Endothelial cell (in vitro differentiated cells): Measurements from ENCODE around the gene GLS. TPM values are rescaled to one million over a fixed set of nuclear protein-coding genes. Genes with fewer than 3 reads are reported as not detected.

ENCODE experiments used
- DNase-seq: peaks from one replicate; pipeline ENCODE4 v3.0.0; 2021; ENCODE audit warnings: low spot score
- H3K27ac Mint-ChIP-seq: one replicate; pipeline ENCODE4 v1.8.0; 2021; ENCODE audit warnings: mixed read lengths, inconsistent platforms; ENCODE audit not compliant: unreplicated experiment
- H3K27me3 Mint-ChIP-seq: one replicate; pipeline ENCODE4 v1.8.0; 2021; ENCODE audit warnings: mild to moderate bottlenecking, moderate library complexity, mixed read lengths, inconsistent platforms; ENCODE audit not compliant: unreplicated experiment
- H3K36me3 Mint-ChIP-seq: one replicate; pipeline ENCODE4 v1.8.0; 2021; ENCODE audit warnings: mild to moderate bottlenecking, low read depth, mixed read lengths, inconsistent platforms; ENCODE audit not compliant: unreplicated experiment
- H3K4me1 Mint-ChIP-seq: one replicate; pipeline ENCODE4 v1.8.0; 2021; ENCODE audit warnings: mild to moderate bottlenecking, mixed read lengths, inconsistent platforms; ENCODE audit not compliant: unreplicated experiment
- H3K4me3 Mint-ChIP-seq: one replicate; pipeline ENCODE4 v1.8.0; 2021; ENCODE audit warnings: mild to moderate bottlenecking, mixed read lengths, inconsistent platforms; ENCODE audit not compliant: unreplicated experiment
- H3K9me3 Mint-ChIP-seq: one replicate; pipeline ENCODE4 v1.8.0; 2021; ENCODE audit warnings: mixed read lengths, inconsistent platforms; ENCODE audit not compliant: unreplicated experiment
- CTCF ChIP-seq: fragments of 200-600 bp; sonication (generic); IDR thresholded peaks from one replicate; pipeline ENCODE4 v1.5.0; 2021; ENCODE audit warnings: antibody characterized with exemption; ENCODE audit not compliant: unreplicated experiment
- total RNA-seq: library from RNA; stranded (reverse); fragmentation: NEBNext Ultra II Directional; extraction: Animal tissue kit (Norgen Biotek cat#: 25700); gene quantifications from one replicate; pipeline ENCODE4 v1.2.1, GENCODE V29; 2021; ENCODE audit not compliant: unreplicated experiment

GLS gene
- total RNA-seq, 1 donor from 2014 or later = 130 TPM

- Mint-ChIP-seq H3K9me3 (no peaks in the 10 kb centered on the region), H3K27ac (no peak overlapping the region), H3K27me3 (peaks cover 1% of the 10 kb centered on the region), H3K4me1 (no peaks in the 10 kb centered on the region), H3K36me3 (peaks cover 43% of the 10 kb centered on the region), H3K4me3 (peak overlapping the region; percentile 6)
- DNase-seq = no peak
- no peak for TF ChIP-seq CTCF
Observed at GRCh38 chr2:191001032-191001431, 120.4 kb downstream of the GLS start.

GRCh38 chr2:191001624-191002023, 121.0 kb downstream of the GLS start:
- peaks cover 46% of the 10 kb centered on the region for H3K36me3 Mint-ChIP-seq
- H3K4me3 Mint-ChIP-seq = no peak overlapping the region
- no peaks in the 10 kb centered on the region for H3K4me1 Mint-ChIP-seq
- H3K27ac Mint-ChIP-seq = no peak overlapping the region
- no peaks in the 10 kb centered on the region for H3K9me3 Mint-ChIP-seq
- no peak for TF ChIP-seq CTCF
- DNase-seq = no peak
- H3K27me3 Mint-ChIP-seq = peaks cover 1% of the 10 kb centered on the region

- no peaks in the 10 kb centered on the region for H3K9me3 Mint-ChIP-seq
- no peak overlapping the region for H3K27ac Mint-ChIP-seq
- TF ChIP-seq CTCF = no peak
- H3K4me1 Mint-ChIP-seq = no peaks in the 10 kb centered on the region
- DNase-seq = no peak
- H3K36me3 Mint-ChIP-seq = peaks cover 44% of the 10 kb centered on the region
- H3K4me3 Mint-ChIP-seq = peak overlapping the region; percentile 42
- H3K27me3 Mint-ChIP-seq = peaks cover 3% of the 10 kb centered on the region
Observed at GRCh38 chr2:191003405-191004309, 123.0 kb downstream of the GLS start.

- Mint-ChIP-seq H3K4me1 (no peaks in the 10 kb centered on the region), H3K9me3 (no peaks in the 10 kb centered on the region), H3K27me3 (peaks cover 3% of the 10 kb centered on the region), H3K4me3 (no peak overlapping the region), H3K36me3 (peaks cover 39% of the 10 kb centered on the region), H3K27ac (no peak overlapping the region)
- no peak for TF ChIP-seq CTCF
- no peak for DNase-seq
Observed at GRCh38 chr2:191006297-191006696, 125.7 kb downstream of the GLS start.

- TF ChIP-seq CTCF = no peak
- H3K4me3 Mint-ChIP-seq = peak overlapping the region; percentile 14
- no peaks in the 10 kb centered on the region for H3K9me3 Mint-ChIP-seq
- no peak overlapping the region for H3K27ac Mint-ChIP-seq
- no peak for DNase-seq
- no peaks in the 10 kb centered on the region for H3K4me1 Mint-ChIP-seq
- peaks cover 3% of the 10 kb centered on the region for H3K27me3 Mint-ChIP-seq
- peaks cover 39% of the 10 kb centered on the region for H3K36me3 Mint-ChIP-seq
Observed at GRCh38 chr2:191006997-191007783, 126.6 kb downstream of the GLS start.
